ENCODE data around the gene TOR3A.

- TF ChIP-seq POLR2A (IDR thresholded peaks at IDR 0.05) (no peak), EP300 (IDR thresholded peaks at IDR 0.05) (no peak), CTCF (IDR thresholded peaks at IDR 0.05) (no peak), POLR2AphosphoS5 (IDR thresholded peaks at IDR 0.05) (no peak)
These were observed 13.5 kb downstream of the TOR3A start for GRCh38 chr1:179095377-179095776.
